ENCODE results near the gene PSMC2. TPM values are rescaled to one million over a fixed set of nuclear protein-coding genes. Genes with fewer than 3 reads are reported as not detected.

The PSMC2 gene
- total and polyA plus RNA-seq, 11 donors, result 87.7 to 214 (median 123) TPM

DNA sequence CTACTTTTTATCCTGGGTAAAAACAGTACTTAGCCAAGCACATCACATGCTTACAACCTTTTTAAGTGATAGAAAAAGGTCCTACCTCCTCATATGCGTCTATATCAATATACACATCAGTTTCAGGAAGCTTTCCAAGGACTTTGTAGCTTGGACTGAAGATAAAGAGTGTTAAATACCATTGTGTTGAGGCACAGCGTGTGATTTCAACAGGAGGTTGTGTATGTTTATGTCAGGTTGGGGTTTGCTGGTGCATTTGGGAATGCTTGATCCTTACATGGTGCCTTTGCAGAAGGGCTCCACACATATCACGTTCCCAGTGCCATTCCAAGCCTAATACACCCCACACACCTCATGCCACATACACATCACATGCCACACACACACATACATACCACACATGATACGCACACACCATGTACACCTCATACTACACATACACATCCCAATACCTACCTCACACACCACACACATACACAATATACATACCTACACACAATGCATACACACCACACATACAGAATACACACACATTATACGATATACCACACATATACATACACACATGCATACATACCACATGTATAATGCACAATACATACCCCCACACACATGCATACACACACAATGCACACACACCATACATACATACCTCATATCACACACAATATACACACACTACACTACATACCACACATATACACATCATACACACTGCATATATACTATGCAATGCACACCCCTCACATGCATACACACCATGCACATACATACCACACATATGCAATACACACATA lies 33.1 kb downstream of the PSMC2 start:
- no peak for DNase-seq
- no peaks in the 10 kb centered on the region for H3K36me3 ChIP-seq
- WGBS, 4 donors, result 59 to 65% (median 62%) methylated on average over 5 of the region's 5 CpGs
- H3K4me3 ChIP-seq, result no peak overlapping the region
- peaks cover 0 to 15% (median 0%) of the 10 kb centered on the region in 9 donors for H3K27me3 ChIP-seq
- intact Hi-C loops (cut with DNase I), result no loop called here
- ATAC-seq, result peak in 1 of 4 donors; percentile 29
- TF ChIP-seq POLR2A (IDR thresholded peaks at IDR 0.05), result no peak
- TF ChIP-seq, protein P1, sequence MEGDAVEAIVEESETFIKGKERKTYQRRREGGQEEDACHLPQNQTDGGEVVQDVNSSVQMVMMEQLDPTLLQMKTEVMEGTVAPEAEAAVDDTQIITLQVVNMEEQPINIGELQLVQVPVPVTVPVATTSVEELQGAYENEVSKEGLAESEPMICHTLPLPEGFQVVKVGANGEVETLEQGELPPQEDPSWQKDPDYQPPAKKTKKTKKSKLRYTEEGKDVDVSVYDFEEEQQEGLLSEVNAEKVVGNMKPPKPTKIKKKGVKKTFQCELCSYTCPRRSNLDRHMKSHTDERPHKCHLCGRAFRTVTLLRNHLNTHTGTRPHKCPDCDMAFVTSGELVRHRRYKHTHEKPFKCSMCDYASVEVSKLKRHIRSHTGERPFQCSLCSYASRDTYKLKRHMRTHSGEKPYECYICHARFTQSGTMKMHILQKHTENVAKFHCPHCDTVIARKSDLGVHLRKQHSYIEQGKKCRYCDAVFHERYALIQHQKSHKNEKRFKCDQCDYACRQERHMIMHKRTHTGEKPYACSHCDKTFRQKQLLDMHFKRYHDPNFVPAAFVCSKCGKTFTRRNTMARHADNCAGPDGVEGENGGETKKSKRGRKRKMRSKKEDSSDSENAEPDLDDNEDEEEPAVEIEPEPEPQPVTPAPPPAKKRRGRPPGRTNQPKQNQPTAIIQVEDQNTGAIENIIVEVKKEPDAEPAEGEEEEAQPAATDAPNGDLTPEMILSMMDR (IDR thresholded peaks at IDR 0.05), result no peak
- H3K27ac ChIP-seq, result no peak overlapping the region
- no peaks in the 10 kb centered on the region for H3K4me1 ChIP-seq
- no peaks in the 10 kb centered on the region for H3K9me3 ChIP-seq

GRCh38 chr7:103381280-103382031 lies 34.0 kb downstream of the PSMC2 start:
- H3K4me1 ChIP-seq, result no peaks in the 10 kb centered on the region
- no peak overlapping the region for H3K27ac ChIP-seq
- intact Hi-C loops (cut with DNase I), result no loop called here
- ATAC-seq (peak in 1 of 4 donors; percentile 42), DNase-seq (no peak)
- no peaks in the 10 kb centered on the region for H3K36me3 ChIP-seq
- no peaks in the 10 kb centered on the region for H3K9me3 ChIP-seq
- 87 to 96% (median 93%) methylated on average over 4 of the region's 4 CpGs for WGBS, 4 donors
- TF ChIP-seq, protein P1 (IDR thresholded peaks at IDR 0.05), result no peak
- no peak for TF ChIP-seq POLR2A (IDR thresholded peaks at IDR 0.05)
- H3K27me3 ChIP-seq, result peaks cover 0 to 15% (median 0%) of the 10 kb centered on the region in 9 donors
- H3K4me3 ChIP-seq, result no peak overlapping the region

DNA sequence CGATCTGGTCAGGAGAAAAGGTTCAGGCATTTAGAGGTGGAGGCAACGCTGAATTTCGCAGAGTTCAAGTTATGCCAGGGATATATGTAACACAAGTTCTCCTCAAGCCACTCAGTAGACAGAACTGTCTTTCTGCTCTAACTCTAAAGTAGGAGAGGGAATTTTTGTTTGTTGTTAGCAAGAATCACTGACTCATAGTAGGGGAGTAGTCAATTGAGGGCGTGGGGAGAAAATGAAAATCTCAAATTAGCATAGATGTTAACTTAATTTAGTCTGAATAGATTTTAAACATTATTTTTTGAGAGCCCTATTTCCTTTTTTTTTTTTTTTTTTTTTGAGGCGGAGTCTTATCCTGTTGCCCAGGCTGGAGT lies 34.6 kb downstream of the PSMC2 start:
- 84 to 89% (median 86%) methylated on average over 5 of the region's 5 CpGs for WGBS, 4 donors
- intact Hi-C loops (cut with DNase I), result no loop called here
- DNase-seq (no peak), ATAC-seq (no peak)
- Histone ChIP-seq H3K4me1 (no peaks in the 10 kb centered on the region), H3K27ac (no peak overlapping the region), H3K4me3 (no peak overlapping the region), H3K27me3 (peaks cover 0 to 13% (median 0%) of the 10 kb centered on the region in 9 donors), H3K36me3 (no peaks in the 10 kb centered on the region), H3K9me3 (no peaks in the 10 kb centered on the region)
- TF ChIP-seq, protein P1 (IDR thresholded peaks at IDR 0.05), result no peak

GRCh38 chr7:103387242-103387641 lies 39.8 kb downstream of the PSMC2 start:
- no peak for ATAC-seq
- Histone ChIP-seq H3K4me1 (no peaks in the 10 kb centered on the region), H3K36me3 (no peaks in the 10 kb centered on the region), H3K9me3 (no peaks in the 10 kb centered on the region), H3K27ac (no peak overlapping the region), H3K4me3 (no peak overlapping the region), H3K27me3 (peaks cover 0 to 3% (median 0%) of the 10 kb centered on the region in 9 donors)
- intact Hi-C loops (cut with DNase I), result no loop called here
- WGBS, 4 donors, result 67 to 87% (median 71%) methylated on average over 1 of the region's 1 CpG
- TF ChIP-seq, protein P1 (IDR thresholded peaks at IDR 0.05), result no peak
- no peak for TF ChIP-seq POLR2A (IDR thresholded peaks at IDR 0.05)
- DNase-seq, result no peak

Measured in heart left ventricle (tissue), 16 donors.